Lower lobe of right lung (tissue), 2 donors: ENCODE measurements around the gene TCHHL1. TPM values are rescaled to one million over a fixed set of nuclear protein-coding genes. Genes with fewer than 3 reads are reported as not detected.

Experiments used
- ATAC-seq, 2 donors: fragments of 200-7000 bp; cut with Tn5 transposase; one replicate each; pipeline ENCODE4 v1.9.1; 2020 to 2022; ENCODE audit warnings: mild to moderate bottlenecking in 2 of 2, moderate library complexity in 2 of 2
- DNase-seq: peaks from one replicate; pipeline ENCODE4 v3.0.0-alpha.2; 2020
- H3K27ac ChIP-seq: fragments of 200-600 bp; one replicate; pipeline ENCODE4 v1.8.0; 2022
- H3K27me3 ChIP-seq: fragments of 200-600 bp; one replicate; pipeline ENCODE4 v1.8.0; 2022; ENCODE audit warnings: low read depth
- H3K36me3 ChIP-seq: fragments of 200-600 bp; one replicate; pipeline ENCODE4 v1.8.0; 2022; ENCODE audit warnings: mild to moderate bottlenecking
- H3K4me1 ChIP-seq: fragments of 200-600 bp; one replicate; pipeline ENCODE4 v1.8.0; 2022
- H3K4me3 ChIP-seq: fragments of 200-600 bp; one replicate; pipeline ENCODE4 v1.8.0; 2022; ENCODE audit warnings: mild to moderate bottlenecking
- H3K9me3 ChIP-seq: fragments of 200-600 bp; one replicate; pipeline ENCODE4 v1.8.0; 2022
- intact Hi-C: fragments of 100-400 bp; cut with DNase I; formaldehyde crosslinking; loops from one replicate; pipeline ENCODE4 v1.11.0; 2022
- long read RNA-seq: library from polyadenylated mRNA; unstranded; transcript quantifications from one replicate; pipeline ENCODE4 v2.0.0, GENCODE V29; 2021
- total RNA-seq: library from RNA; stranded (reverse); fragmentation: NEBNext Ultra II Directional; extraction: Animal tissue kit (Norgen Biotek cat#: 25700); gene quantifications from one replicate; pipeline ENCODE4 v1.2.1, GENCODE V29; 2021
- TF ChIP-seq, protein P1 (sequence below): fragments of 200-600 bp; IDR thresholded peaks from one replicate; pipeline ENCODE4 v1.8.0; 2022; ENCODE audit warnings: antibody characterized with exemption, mild to moderate bottlenecking
- donor health status: DM: no; HTN: yes; CAD: no; lungs with severe emphysema.

The TCHHL1 gene
- total RNA-seq, result not detected
- long read RNA-seq, result 0 reads

GRCh38 chr1:152089014-152089674 is at the start of gene TCHHL1:
TSS of gene TCHHL1 (minus strand) at chr1:152089064. CDS start at chr1:152088143, 921 bp downstream.
- peaks cover 6% of the 10 kb centered on the region for H3K9me3 ChIP-seq
- no peak within 1 kb of the TSS for H3K4me3 ChIP-seq
- H3K4me1 ChIP-seq, result no peaks in the 10 kb centered on the region
- TF ChIP-seq, protein P1, sequence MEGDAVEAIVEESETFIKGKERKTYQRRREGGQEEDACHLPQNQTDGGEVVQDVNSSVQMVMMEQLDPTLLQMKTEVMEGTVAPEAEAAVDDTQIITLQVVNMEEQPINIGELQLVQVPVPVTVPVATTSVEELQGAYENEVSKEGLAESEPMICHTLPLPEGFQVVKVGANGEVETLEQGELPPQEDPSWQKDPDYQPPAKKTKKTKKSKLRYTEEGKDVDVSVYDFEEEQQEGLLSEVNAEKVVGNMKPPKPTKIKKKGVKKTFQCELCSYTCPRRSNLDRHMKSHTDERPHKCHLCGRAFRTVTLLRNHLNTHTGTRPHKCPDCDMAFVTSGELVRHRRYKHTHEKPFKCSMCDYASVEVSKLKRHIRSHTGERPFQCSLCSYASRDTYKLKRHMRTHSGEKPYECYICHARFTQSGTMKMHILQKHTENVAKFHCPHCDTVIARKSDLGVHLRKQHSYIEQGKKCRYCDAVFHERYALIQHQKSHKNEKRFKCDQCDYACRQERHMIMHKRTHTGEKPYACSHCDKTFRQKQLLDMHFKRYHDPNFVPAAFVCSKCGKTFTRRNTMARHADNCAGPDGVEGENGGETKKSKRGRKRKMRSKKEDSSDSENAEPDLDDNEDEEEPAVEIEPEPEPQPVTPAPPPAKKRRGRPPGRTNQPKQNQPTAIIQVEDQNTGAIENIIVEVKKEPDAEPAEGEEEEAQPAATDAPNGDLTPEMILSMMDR, result no peak
- no peak within 1 kb of the TSS for H3K27ac ChIP-seq
- no peaks in the 10 kb centered on the region for H3K36me3 ChIP-seq
- DNase-seq (no peak), ATAC-seq (no peak)
- intact Hi-C loops, result no loop called here
- no peaks in the 10 kb centered on the region for H3K27me3 ChIP-seq

- DNase-seq (no peak), ATAC-seq (no peak)
- TF ChIP-seq, protein P1, result no peak
- intact Hi-C loops, result no loop called here
- no peak overlapping the region for H3K27ac ChIP-seq
- H3K36me3 ChIP-seq, result no peaks in the 10 kb centered on the region
- no peaks in the 10 kb centered on the region for H3K9me3 ChIP-seq
- peaks cover 10% of the 10 kb centered on the region for H3K27me3 ChIP-seq
- no peak overlapping the region for H3K4me3 ChIP-seq
- no peaks in the 10 kb centered on the region for H3K4me1 ChIP-seq
Observed at GRCh38 chr1:152137215-152137614, 48.4 kb upstream of the TCHHL1 start.

DNA sequence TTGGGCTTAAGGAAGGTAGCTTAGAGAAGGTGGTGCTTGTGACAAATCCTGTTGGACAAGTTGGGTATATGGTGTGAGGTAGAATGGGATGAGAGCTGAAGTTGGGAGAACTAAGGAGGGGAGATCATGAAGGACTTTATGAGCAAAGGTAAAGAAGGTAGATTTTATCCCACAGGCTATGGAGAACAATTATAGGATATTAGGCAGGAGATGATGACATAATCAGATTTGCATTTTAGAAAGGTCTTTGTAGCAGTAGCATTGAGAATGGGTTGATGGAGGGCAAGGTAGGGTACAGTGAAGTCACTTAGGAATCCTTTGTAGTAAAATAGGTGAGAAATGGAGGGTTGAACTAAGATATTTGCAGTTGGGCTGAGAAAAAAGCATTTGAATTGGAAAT is 41.3 kb upstream of the TCHHL1 start:
- H3K4me3 ChIP-seq, result no peak overlapping the region
- DNase-seq, result no peak
- TF ChIP-seq, protein P1, result no peak
- H3K27ac ChIP-seq, result no peak overlapping the region
- peaks cover 25% of the 10 kb centered on the region for H3K27me3 ChIP-seq
- no peak for ATAC-seq
- intact Hi-C loops, result no loop called here
- H3K4me1 ChIP-seq, result no peaks in the 10 kb centered on the region
- H3K36me3 ChIP-seq, result no peaks in the 10 kb centered on the region
- H3K9me3 ChIP-seq, result no peaks in the 10 kb centered on the region

GRCh38 chr1:152127673-152128072 is 38.8 kb upstream of the TCHHL1 start:
- intact Hi-C loops, result no loop called here
- Histone ChIP-seq H3K4me3 (no peak overlapping the region), H3K27me3 (peaks cover 31% of the 10 kb centered on the region), H3K4me1 (no peaks in the 10 kb centered on the region), H3K9me3 (no peaks in the 10 kb centered on the region), H3K27ac (no peak overlapping the region), H3K36me3 (no peaks in the 10 kb centered on the region)
- ATAC-seq (no peak), DNase-seq (no peak)
- TF ChIP-seq, protein P1, result no peak

GRCh38 chr1:152125834-152126443 is 37.1 kb upstream of the TCHHL1 start:
- ATAC-seq (no peak), DNase-seq (no peak)
- H3K27me3 ChIP-seq, result peaks cover 25% of the 10 kb centered on the region
- no peaks in the 10 kb centered on the region for H3K4me1 ChIP-seq
- H3K9me3 ChIP-seq, result no peaks in the 10 kb centered on the region
- no peak overlapping the region for H3K4me3 ChIP-seq
- TF ChIP-seq, protein P1, result no peak
- no peaks in the 10 kb centered on the region for H3K36me3 ChIP-seq
- intact Hi-C loops, result no loop called here
- no peak overlapping the region for H3K27ac ChIP-seq
